ENCODE data around the gene CEP131.
"Not testable (repeated sequence)": the region's sequence is repeated elsewhere in the genome, so short reads cannot be mapped to it uniquely, and the experiment has no call there.

The CEP131 gene

DNA sequence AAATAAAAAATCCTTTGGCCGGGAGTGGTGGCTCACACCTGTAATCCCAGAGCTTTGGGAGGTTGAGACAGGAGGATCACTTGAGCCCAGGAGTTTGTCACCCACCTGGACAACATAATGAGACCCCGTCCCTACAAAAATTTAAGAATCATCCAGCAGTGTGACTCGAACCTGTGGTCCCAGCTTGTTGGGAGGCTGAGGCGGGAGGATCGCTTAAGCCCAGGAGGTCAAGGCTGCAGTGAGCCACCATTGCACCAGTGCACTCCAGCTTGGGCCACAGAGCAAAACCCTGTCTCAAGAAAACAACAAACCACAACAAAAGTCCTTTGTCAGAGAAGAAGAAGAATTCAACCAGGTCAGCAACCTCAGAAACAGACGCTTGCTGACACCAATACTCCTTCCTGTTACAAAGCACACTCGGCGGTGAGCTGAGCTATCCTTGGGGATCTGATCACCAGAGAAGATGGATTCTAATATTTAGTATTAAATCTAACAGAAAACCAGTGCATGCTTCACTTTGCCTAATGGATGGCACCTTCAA, 70.4 kb downstream of the CEP131 start:
- DNase-seq (ENCODE audit: low read depth in 2 of 3, low spot score in 1 of 3): no peak

DNA sequence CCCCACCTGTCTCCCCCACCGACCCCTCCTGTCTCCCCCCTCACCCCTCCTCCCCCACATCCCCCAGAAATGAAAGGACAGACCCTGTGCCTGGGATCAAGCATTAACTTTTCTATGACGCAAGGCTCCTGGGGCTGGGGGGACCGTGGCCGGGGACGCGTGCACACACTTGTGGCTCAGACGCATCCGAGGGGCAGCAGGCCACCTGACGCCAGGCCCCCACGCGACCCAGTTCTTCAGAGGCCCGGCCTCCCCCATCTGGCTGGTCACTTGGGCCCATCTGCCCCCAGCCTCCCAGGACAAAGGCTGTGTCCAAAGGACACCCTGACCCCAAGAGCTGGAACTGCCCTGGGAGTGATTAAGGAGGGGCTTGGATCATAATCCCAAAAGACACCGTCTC, 71.5 kb downstream of the CEP131 start:
- DNase-seq (ENCODE audit: low read depth in 2 of 3, low spot score in 1 of 3): no peak

GRCh38 chr17:81150377-81151077, 72.2 kb downstream of the CEP131 start:
- DNase-seq (ENCODE audit: low read depth in 2 of 3, low spot score in 1 of 3): no peak

DNA sequence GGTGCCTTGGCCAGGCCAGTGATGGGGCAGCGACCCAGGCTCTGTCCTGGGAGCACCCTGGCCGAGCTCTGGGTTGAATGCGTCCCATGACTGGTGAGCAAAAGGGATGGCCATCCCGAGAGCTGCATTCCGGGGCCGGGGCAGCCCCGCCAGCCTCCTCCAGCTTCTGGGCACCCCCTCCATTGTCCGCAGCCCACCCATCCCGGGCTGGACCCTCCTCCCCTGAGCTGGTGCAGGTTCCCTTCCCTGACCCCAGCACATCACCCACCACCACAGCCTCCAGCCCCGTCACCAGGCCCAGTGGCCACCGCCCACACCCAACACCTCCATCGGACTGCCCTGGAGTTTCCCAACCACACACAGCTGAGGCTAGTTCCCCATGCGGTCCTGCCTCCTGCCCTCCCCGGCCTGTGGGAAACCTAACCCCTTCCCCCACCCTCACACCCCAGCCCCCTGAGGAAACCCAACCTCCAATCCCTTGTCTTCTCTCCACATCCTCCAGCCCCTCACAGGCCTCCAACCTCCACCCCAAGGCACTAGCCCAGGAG, 73.7 kb downstream of the CEP131 start:
- DNase-seq (ENCODE audit: low read depth in 2 of 3, low spot score in 1 of 3): no peak

- DNase-seq (ENCODE audit: low read depth in 2 of 3, low spot score in 1 of 3): no peak
Observed at GRCh38 chr17:81148571-81148970, 74.2 kb downstream of the CEP131 start.

- no peak for DNase-seq (ENCODE audit: low read depth in 2 of 3, low spot score in 1 of 3)
Observed at GRCh38 chr17:81147701-81148100, 75.1 kb downstream of the CEP131 start.

GRCh38 chr17:81146208-81146607, 76.6 kb downstream of the CEP131 start:
- DNase-seq (ENCODE audit: low read depth in 2 of 3, low spot score in 1 of 3): not testable (repeated sequence)

GRCh38 chr17:81144423-81144781, 78.4 kb downstream of the CEP131 start:
- no peak for DNase-seq (ENCODE audit: low read depth in 2 of 3, low spot score in 1 of 3)

- no peak for DNase-seq (ENCODE audit: low read depth in 2 of 3, low spot score in 1 of 3)
Observed at GRCh38 chr17:81143717-81144422, 78.9 kb downstream of the CEP131 start.

DNA sequence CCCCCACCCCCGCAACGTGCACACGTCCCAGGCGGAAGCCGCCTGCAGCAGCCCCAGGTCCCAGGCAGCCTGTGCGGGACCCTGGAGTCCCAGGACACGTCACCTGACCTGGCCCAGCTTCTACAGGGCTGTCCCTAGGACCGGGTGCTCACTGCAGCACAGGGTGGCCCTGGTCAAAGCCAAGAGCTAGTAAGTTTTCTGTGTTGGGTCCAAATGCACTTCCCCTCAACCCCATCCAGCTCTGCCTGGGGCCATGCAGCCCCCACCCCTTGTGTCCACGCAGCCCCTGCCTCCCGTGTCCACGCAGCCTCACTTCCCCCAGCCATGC, 79.6 kb downstream of the CEP131 start:
- no peak for DNase-seq (ENCODE audit: low read depth in 2 of 3, low spot score in 1 of 3)

- DNase-seq (ENCODE audit: low read depth in 2 of 3, low spot score in 1 of 3): peak; percentile 35 to 55 (median 46)
Observed at GRCh38 chr17:81142301-81143199, 80.2 kb downstream of the CEP131 start.

DNA sequence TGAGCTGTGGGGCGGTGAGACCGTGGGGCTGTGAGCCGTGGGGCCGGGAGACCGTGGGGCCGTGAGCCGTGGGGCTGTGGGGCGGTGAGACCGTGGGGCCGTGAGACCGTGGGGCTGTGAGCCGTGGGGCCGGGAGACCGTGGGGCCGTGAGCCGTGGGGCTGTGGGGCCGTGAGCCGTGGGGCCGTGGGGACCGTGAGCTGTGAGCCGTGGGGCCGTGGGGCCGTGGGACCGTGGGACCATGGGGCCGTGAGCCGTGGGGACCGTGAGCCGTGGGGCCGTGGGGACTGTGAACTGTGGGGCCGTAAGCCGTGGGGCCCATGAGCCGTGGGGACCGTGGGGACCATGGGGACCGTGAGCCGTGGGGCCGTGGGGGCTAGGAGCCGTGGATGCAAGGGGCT, 82.1 kb downstream of the CEP131 start:
- DNase-seq (ENCODE audit: low read depth in 2 of 3, low spot score in 1 of 3): no peak

GRCh38 chr17:81140018-81140417, 82.7 kb downstream of the CEP131 start:
- no peak for DNase-seq (ENCODE audit: low read depth in 2 of 3, low spot score in 1 of 3)
